NB4 (cell line): ENCODE measurements around the gene LMNA.

Experiments
- DNase-seq: peaks from one replicate; pipeline ENCODE4 v3.0.0; 2010; ENCODE audit warnings: low read depth
- H3K4me3 ChIP-seq: one replicate; pipeline ENCODE4 v1.5.1; 2011; ENCODE audit warnings: mild to moderate bottlenecking, low read depth, low read length, moderate library complexity
- CTCF ChIP-seq: IDR thresholded peaks from one replicate; pipeline ENCODE4 v1.5.1; 2012; ENCODE audit warnings: low read depth, low read length
- MAX ChIP-seq: IDR thresholded peaks from 2 replicates; pipeline ENCODE4 v1.6.1; 2011; ENCODE audit warnings: low read depth, low read length
- MYC ChIP-seq: IDR thresholded peaks from 2 replicates; pipeline ENCODE4 v1.6.1; 2011; ENCODE audit warnings: low read depth, low read length
- POLR2A ChIP-seq: IDR thresholded peaks from 2 replicates; pipeline ENCODE4 v1.6.1; 2011; ENCODE audit warnings: mild to moderate bottlenecking; ENCODE audit not compliant: insufficient read length; ENCODE audit errors: extremely low read depth

Gene LMNA

GRCh38 chr1:156153362-156153761 lies 38.9 kb downstream of the LMNA start, which contains the start of gene SEMA4A:
Gene SEMA4A (plus strand): TSS chr1:156153585. CDS start chr1:156154579, 994 bp downstream.
- DNase-seq = no peak
- TF ChIP-seq MYC (no peak), MAX (no peak)
- peak within 1 kb of the TSS; percentile 46 for H3K4me3 ChIP-seq

- DNase-seq = peak; percentile 92
Measured at GRCh38 chr1:156154317-156154749, 39.8 kb downstream of the LMNA start.

GRCh38 chr1:156155756-156156510 lies 41.4 kb downstream of the LMNA start:
- DNase-seq = no peak
- H3K4me3 ChIP-seq = no peak overlapping the region
- TF ChIP-seq MAX (no peak), MYC (no peak), CTCF (no peak), POLR2A (no peak)

More at GRCh38 chr1:156154317-156154749, 39.8 kb downstream of the LMNA start:
- peak overlapping the region; percentile 46 for H3K4me3 ChIP-seq
- TF ChIP-seq MYC (0 out of 2 replicates have a peak, but pooled peaks have one; percentile 17), CTCF (no peak), MAX (peak; percentile 18; the same call in 1 of the 2 replicates), POLR2A (peak; percentile 29)

GRCh38 chr1:156157506-156157905 lies 43.0 kb downstream of the LMNA start:
- no peak overlapping the region for H3K4me3 ChIP-seq
- DNase-seq = no peak
- no peak for TF ChIP-seq MYC
- no peak for TF ChIP-seq CTCF
- TF ChIP-seq POLR2A = no peak
- no peak for TF ChIP-seq MAX

GRCh38 chr1:156157966-156158365 lies 43.5 kb downstream of the LMNA start:
- no peak for DNase-seq
- TF ChIP-seq CTCF (no peak), MAX (no peak), POLR2A (no peak), MYC (no peak)
- no peak overlapping the region for H3K4me3 ChIP-seq
